GM19193 (cell line): ENCODE data around the gene SORBS1.

Experiments used
- POLR2A ChIP-seq: IDR thresholded peaks from 4 replicates; pipeline ENCODE4 v1.6.1; 2011; ENCODE audit not compliant: insufficient read depth, insufficient read length; ENCODE audit errors: extremely low read depth

Gene SORBS1

DNA sequence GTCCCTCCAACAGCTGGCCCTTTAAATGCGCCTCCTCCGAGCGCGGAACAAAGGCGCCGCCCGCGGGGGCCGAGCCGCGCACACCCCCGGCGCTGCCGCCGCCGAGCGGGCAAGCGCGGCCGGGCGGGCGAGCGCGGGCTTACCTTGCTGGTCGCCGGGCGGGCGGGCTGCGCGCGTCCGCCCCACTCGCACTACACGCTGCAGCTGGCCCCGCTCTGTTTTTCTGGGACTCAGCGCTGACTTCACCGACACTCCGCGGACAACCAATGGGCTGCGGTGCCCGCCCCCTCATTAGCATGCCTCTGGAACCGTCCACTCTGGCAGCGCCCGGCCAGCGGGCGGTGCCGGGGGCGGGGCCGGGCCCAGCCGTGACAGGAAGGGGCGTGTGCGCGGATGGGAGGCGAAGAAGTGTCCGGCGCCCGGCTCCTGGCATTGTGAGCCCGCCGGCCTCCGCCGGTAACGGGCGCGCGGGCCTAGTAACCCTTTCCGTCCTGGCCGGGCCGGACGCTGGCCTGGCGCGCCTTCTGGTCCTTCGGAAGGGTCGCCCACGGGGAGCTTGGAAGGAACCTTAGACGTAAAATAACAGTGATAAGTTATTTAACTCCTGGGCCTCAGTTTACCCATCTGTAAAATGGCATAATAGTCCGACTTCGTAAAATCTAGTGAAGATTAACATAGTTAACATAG is at the start of gene SORBS1:
Gene SORBS1 (minus strand): TSS at position 195 of the 687 bp plus-strand sequence. CDS start 120,236 bp downstream, outside the sequence.
- TF ChIP-seq POLR2A: peak; percentile 26

DNA sequence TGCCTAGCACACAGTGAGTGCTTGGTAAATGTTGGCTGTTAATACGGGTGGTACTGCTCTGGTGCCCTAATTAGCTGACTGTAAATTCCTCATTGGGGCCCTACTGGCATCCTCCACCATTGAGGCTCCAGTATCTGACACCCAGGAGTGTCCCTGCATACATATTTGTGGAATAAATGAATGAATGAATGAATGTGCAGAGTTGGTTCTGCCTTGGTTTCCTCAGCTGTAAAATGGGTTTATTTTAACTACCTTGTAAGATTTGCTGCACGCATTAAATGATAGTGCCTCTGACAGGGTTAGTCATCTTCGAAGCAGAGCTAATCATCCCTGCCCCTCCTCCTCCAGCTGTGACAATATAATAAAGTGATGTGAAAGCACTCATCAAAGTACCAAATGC is 49.6 kb upstream of the SORBS1 start:
- TF ChIP-seq POLR2A: no peak

DNA sequence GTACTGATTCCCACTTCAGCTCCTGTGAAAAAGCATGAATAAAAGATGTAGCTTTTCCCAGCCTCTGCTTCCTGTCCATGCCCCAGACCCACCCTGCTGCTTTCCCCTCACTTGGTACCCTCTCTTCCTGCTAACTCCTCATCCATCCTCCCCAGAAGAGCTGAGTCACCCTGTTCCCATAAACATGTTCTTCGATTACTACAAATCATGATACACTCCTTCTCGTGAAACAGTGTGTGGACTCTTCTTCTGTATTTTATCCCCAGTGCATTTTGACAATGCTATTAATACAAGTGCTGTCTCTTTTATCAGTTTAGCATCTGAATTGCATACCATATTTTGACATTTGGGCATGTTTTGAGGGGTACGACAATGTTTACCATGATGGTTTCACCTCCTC is 45.8 kb upstream of the SORBS1 start:
- no peak for TF ChIP-seq POLR2A

DNA sequence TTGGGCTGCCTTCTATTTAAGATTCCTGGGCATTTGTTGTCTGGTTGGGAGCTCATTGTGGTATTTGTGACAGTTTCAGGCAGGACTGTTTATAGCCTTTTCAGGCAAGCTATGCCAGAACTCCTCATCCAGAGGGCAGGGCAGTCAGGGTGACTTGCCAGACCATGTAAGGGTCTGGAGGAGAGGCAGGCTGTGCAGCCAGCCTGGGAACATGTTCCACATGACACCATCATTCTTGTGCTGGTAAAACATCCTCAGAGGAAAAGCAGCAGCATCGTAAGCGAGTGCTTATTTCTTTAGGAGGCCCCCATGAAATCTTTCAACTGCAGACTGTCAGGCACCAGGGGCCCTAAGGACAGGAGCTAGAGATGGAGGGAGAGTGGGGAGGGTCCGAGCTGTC is 44.0 kb upstream of the SORBS1 start:
- no peak for TF ChIP-seq POLR2A

DNA sequence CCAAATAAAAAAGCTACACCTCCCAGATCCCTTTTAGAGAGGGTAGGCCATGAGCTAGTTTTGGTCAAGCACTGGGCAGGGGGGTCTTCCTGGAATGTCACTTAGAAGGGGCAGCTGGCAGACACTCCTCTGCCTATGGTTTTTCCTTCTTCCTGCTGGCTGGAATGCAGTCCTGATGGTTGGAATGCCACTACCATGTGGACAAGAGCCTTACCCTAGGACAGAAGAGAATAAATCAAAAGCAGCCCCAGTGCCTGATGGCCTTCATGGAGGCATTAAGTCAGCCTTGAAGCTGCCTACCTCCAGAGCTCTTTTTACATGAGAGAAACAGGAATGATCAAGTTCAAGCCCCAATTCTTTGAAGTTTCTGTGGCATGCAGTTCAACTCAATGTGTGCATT is 43.5 kb upstream of the SORBS1 start:
- no peak for TF ChIP-seq POLR2A

DNA sequence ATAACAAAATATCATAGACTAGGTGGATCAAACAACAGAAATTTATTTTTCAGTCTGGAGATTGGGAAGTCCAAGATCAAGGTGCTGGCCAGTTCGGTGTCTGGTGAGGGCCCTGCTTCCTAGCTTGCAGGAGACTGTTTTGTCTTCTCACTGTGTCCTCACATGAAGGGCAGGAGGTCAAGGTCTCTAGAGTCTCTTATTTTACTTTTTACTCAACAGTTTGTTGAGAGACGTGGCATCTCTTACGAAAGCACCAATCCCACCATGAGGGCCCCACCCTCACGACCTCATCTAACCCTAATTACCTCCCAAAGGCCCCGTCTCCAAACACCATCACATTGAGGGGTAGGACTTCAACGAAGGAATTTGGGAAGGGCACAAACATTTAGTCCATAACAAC is 41.2 kb upstream of the SORBS1 start:
- TF ChIP-seq POLR2A: no peak

DNA sequence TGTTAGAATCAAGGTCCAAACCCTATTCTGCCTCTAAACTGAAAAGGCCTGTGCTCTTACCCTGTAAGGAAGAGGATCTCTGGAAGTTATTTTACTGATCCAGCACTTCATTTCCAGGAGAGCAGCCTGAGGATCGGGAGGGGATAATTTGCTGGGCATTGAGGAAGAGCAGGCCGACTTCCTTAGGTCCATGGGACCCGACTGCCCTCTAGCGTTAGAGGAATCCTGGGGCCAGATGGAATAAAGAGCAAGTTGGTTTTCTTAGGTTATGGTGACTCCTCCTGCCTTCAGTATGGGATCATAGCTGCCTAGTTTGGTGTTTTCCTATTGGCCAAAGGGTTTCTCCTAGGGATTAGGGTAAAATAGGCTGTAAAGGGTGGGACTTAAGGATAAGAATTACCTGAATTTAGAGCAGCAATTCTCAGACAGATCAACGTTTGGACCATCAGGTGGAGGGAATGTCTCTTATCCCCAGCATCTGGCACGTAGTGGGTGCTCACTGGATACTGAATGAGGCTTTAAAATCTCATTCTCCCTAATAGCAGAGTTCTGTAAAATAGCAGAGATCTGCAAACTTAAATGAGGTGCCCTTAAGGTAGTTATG is 40.0 kb upstream of the SORBS1 start:
- TF ChIP-seq POLR2A: no peak

DNA sequence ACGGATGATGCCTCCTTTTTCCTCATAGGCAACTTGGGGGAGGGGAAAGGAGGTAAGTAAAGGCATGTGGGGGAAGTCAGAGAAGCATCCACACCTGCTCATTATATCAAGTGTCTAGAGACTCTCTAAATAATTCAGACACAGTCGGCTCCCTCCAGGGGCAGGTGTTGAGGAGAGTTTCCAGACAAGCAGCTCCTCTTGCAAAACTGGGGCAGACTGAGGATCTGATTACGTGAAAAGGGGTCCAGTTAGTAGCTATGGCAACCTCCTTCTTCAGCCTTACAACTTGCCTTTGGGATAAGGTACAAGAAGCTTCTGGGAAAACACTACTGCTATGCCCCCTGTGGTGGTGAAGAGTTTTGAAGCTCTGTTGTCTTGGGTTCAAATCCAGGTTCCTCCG is 39.0 kb upstream of the SORBS1 start:
- no peak for TF ChIP-seq POLR2A

DNA sequence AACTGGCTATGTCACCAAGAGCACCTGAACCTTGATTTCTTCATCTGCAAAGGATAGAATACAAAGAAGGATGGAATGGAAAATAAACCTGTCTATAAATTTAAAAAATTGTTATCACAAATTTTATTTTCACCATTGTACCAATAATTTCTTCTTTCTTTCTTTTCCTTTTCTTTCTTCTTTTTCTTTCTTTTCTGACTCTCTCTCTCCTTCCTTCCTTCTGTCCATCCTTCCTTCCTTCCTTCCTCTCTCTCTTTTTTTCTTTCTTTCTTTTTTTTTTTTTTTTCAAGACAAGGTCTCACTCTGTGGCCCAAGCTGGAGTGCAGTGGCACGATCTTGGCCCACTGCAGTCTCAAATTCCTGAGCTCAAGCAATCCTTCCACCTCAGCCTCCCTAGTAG is 36.6 kb upstream of the SORBS1 start:
- TF ChIP-seq POLR2A: no peak

DNA sequence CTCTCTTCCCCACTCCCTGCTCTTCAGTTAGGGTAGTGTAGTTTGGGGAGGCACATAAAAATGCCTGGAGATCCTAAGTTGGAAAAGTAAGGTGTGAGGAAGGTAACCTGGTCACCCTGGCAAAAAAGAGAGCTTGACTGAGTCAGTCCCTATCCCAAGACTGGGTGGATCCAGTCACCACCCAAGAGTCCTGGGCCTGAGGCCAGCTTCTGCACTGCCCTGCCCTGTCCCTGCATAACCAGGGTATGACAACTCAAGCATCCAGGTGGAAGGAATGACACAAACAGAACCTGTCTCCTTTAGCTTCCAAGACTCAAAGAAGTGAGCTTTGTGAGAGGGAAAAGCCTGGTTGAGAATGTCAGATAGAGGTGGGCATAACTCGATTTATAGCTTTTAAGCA is 26.9 kb upstream of the SORBS1 start:
- no peak for TF ChIP-seq POLR2A

DNA sequence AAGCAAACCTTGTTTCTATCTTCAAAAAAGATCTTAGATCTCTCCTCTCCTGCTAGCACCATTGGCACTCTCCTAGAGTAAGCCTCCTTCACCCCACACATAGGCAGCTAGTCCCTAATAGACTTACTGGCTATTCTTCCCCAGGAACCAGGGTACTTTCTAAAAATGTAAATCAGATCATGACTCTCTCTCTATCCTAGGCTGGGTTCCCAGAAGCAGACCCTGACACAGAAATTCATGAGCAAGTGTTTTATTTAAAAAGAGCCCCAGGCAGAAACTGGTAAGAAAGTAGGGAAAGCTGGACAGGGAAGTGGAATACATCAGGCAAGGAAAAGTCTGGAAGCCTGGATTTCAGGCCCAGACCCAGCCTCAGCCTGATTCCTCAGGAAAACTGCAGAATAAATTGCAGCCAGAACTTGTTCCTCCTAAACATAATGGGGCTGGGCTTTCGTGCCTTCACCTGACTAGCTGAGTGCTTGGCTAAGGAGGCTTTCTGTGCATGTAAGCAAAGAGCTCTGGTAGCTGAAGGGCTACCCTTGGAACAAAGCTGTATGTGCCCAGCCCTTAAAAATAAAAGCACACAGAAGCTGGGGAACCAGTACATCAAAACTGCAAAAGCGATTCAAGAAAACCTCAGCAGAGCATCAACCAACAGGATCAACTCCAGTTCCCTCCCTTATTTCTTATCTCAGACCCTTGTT is 18.8 kb upstream of the SORBS1 start:
- TF ChIP-seq POLR2A: no peak

DNA sequence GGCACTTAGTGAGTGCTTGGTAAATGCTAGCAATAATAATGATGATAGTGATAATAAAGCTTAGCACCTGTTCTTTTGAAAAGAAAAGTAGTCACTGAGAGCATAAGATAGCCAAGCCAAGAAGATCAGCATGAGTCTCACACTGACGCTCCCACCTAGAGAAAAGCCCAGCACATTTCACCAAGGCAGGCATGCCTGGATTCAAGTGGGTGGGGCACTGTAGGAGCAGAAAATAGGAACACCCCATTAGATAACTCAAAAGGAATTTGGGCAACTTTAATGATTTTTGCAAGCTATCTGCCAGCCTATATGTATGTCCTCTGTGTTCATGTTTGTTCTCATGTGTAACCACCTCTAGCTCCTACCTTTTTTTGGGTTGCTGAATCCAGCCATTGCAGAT is 18.1 kb upstream of the SORBS1 start:
- no peak for TF ChIP-seq POLR2A

DNA sequence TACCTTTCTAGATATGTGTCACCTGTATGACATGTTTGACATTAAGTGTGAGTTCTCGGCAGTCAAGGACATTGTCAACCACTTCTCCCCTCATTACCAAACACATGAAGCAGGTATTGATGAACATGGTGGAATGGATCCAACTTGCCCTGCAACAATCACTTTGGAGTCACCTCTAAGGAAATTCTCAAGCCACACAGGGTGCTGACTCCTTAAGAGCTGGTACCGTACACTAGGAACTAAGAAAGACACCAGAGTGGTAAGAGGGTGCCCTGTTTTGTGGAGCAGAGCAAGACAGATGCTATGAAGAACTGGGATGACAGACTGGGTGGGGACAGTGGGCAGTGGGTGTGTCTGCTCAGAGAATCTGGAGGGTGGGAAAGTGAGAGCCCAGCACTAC is 17.4 kb upstream of the SORBS1 start:
- TF ChIP-seq POLR2A: no peak

DNA sequence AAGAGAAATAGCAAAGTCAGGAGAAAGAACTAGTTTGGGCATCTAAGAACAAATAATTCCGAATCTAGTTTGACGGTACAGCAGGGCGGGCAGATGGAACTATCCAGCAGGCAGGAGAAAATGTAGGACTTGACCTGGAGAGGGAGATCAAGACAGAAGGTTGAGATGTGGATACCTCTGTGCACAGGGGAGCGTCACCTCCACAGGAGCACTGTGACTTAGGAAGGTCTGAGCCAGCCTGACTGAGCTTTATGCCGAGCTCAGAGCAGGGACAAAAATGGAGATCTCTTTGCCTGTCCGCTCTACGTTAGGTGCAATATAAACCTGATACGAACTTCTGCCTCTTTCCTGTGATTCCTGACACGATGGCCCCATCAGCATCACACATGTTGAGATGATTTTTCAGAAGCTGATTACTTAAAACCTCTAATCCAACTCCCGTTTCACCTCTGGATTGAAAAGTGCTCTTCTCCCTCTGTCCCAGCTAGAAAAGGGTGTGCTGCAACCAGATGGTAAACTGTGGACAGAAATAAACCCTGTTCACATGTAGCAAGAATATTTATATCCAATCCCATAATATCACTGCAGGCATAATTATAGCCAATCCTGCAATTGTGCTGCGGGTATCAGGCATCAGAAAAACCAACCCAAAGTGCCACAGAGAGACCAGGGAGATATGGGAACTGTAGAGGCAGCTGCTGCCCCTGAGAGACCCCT is 13.6 kb upstream of the SORBS1 start:
- no peak for TF ChIP-seq POLR2A

DNA sequence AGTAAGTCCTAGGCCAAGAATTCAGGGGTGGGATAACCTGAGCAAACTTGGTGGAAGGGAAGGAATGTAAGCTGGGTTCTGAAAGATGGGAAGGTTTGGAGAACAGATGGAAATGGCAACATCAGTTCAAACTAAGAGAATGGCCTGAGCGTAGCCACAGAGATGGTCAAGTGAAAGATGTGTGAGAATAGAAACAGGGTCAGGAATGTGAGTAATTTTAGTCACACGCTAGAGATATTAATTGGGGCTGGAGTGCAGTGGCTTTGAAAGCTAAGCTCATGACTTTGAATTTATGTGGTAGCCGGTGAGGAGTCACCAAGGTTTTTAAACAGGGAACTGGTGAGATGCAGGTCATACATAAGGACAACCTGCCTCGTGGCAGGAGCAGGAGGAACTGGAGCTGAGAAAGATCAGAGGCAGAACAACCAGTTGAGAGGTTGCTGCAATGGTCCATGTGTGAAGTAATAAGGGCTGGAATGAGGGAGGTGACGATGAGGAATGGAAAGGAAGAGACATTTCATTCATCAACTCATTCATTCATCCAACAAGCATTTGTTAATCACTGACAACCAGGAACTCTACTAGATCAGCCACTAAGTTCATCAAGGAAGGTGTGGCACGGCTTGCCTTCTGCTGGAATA is 12.9 kb upstream of the SORBS1 start:
- no peak for TF ChIP-seq POLR2A
